ENCODE data around the gene CEP68.

DNA sequence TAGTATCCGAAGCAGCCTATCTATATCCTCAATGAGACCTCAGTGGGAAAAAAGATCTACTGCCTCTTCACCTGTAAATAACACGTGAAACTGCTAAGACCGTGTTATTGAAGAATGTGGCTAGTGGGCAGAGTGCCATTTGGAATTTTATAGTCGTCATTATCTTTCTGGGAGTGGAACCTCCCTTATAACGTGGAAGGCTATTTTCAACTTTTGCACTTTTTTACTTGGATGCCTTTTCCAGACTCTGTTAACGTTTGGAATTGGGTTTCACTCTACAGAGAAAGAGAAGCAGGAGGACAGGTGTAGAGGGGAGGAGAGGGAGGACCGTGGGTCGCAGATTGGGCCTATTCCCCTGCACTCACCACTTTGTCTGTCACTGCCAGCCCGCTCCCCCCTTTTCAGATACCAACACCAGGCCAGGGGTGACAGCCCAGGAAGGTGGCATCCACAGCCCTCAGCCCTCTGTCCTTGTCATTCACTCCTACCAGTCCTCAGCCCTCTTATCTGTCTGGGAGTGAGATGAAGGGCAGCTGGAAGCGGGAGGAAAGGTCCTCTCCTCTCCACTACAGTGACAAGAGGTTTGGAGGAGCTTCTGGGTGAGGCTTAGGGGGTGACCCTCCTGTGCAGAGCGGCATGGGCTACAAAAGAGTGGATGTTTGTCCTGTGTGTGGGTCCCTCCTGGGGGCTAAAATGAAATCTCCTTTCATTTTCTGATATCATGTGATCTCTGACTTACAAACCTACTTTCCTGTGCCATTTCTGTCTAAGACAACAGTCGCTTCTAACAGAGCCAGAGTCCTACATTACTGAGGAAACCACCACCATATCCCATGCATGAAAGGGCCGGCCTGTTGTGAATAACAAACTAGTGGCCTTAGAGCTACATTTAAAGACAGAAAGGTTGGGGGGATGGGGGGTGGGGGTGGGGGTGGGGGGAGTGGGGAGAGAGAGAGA is 23.9 kb upstream of the CEP68 start:
- TF ChIP-seq, protein P1, sequence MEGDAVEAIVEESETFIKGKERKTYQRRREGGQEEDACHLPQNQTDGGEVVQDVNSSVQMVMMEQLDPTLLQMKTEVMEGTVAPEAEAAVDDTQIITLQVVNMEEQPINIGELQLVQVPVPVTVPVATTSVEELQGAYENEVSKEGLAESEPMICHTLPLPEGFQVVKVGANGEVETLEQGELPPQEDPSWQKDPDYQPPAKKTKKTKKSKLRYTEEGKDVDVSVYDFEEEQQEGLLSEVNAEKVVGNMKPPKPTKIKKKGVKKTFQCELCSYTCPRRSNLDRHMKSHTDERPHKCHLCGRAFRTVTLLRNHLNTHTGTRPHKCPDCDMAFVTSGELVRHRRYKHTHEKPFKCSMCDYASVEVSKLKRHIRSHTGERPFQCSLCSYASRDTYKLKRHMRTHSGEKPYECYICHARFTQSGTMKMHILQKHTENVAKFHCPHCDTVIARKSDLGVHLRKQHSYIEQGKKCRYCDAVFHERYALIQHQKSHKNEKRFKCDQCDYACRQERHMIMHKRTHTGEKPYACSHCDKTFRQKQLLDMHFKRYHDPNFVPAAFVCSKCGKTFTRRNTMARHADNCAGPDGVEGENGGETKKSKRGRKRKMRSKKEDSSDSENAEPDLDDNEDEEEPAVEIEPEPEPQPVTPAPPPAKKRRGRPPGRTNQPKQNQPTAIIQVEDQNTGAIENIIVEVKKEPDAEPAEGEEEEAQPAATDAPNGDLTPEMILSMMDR (IDR thresholded peaks at IDR 0.05), result no peak
- TF ChIP-seq EP300 (IDR thresholded peaks at IDR 0.05) (no peak), POLR2A (IDR thresholded peaks at IDR 0.05) (no peak)
